GM23338 (cell line): ENCODE results near the gene SLC39A11.

ENCODE experiments used
- EZH2 ChIP-seq: fragments of 200-600 bp; sonication (generic); IDR thresholded peaks from one replicate; pipeline ENCODE4 v1.8.0; 2017; ENCODE audit warnings: antibody characterized with exemption, mild to moderate bottlenecking, low read depth; ENCODE audit not compliant: unreplicated experiment
- EZH2phosphoT487 ChIP-seq: fragments of 200-600 bp; sonication (generic); IDR thresholded peaks from one replicate; pipeline ENCODE4 v1.8.1; 2018; ENCODE audit warnings: antibody characterized with exemption; ENCODE audit not compliant: unreplicated experiment
- JUNB ChIP-seq: IDR thresholded peaks from one replicate; pipeline ENCODE4 v1.6.1; 2016; ENCODE audit warnings: antibody characterized with exemption; ENCODE audit not compliant: unreplicated experiment
- POLR2AphosphoS5 ChIP-seq: IDR thresholded peaks from 2 replicates; pipeline ENCODE4 v1.6.1; 2016; ENCODE audit warnings: antibody characterized with exemption, low read depth
- TF ChIP-seq, protein P1 (sequence below), 2 experiments: fragments of 200-600 bp in 1 of 2; sonication (generic) in 1 of 2; conservative IDR thresholded peaks; 2 replicates each; pipeline versions ENCODE4 v1.5.1 to v1.6.1; 2016 to 2017; ENCODE audit warnings: antibody characterized with exemption in 2 of 2, low read depth in 2 of 2, mild to moderate bottlenecking in 2 of 2, moderate library complexity in 1 of 2

DNA sequence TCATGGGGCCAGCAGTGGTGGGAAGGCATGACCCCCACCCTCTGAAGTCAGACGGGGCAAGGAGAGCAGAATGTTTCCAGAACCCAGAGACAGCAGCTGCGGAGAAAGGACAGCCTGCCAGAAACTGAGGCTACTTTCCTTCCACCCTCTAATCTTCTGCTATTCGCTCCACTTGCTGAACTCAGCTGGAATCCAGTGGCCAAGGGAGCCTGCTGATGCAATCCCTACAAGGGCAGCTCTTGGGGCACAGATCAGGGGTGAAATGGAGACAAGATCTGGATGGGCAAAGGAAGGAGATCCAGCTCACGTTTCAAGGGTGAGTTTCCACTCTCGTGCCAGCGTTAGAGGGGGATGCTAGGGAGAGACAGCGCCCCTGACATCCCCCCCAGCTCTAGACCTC lies 479.1 kb downstream of the SLC39A11 start:
- TF ChIP-seq, protein P1, sequence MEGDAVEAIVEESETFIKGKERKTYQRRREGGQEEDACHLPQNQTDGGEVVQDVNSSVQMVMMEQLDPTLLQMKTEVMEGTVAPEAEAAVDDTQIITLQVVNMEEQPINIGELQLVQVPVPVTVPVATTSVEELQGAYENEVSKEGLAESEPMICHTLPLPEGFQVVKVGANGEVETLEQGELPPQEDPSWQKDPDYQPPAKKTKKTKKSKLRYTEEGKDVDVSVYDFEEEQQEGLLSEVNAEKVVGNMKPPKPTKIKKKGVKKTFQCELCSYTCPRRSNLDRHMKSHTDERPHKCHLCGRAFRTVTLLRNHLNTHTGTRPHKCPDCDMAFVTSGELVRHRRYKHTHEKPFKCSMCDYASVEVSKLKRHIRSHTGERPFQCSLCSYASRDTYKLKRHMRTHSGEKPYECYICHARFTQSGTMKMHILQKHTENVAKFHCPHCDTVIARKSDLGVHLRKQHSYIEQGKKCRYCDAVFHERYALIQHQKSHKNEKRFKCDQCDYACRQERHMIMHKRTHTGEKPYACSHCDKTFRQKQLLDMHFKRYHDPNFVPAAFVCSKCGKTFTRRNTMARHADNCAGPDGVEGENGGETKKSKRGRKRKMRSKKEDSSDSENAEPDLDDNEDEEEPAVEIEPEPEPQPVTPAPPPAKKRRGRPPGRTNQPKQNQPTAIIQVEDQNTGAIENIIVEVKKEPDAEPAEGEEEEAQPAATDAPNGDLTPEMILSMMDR (conservative IDR thresholded peaks at IDR 0.05; ENCODE audit: low read depth in 2 of 2) = no peak
- TF ChIP-seq EZH2 (no peak), EZH2phosphoT487 (no peak), POLR2AphosphoS5 (no peak), JUNB (no peak)
